Measurements from ENCODE around the gene SPATA32. TPM values are rescaled to one million over a fixed set of nuclear protein-coding genes. Genes with fewer than 3 reads are reported as not detected.

SPATA32 gene
- total RNA-seq, 2 experiments from 2014 or later = 0.21 to 0.25 TPM

DNA sequence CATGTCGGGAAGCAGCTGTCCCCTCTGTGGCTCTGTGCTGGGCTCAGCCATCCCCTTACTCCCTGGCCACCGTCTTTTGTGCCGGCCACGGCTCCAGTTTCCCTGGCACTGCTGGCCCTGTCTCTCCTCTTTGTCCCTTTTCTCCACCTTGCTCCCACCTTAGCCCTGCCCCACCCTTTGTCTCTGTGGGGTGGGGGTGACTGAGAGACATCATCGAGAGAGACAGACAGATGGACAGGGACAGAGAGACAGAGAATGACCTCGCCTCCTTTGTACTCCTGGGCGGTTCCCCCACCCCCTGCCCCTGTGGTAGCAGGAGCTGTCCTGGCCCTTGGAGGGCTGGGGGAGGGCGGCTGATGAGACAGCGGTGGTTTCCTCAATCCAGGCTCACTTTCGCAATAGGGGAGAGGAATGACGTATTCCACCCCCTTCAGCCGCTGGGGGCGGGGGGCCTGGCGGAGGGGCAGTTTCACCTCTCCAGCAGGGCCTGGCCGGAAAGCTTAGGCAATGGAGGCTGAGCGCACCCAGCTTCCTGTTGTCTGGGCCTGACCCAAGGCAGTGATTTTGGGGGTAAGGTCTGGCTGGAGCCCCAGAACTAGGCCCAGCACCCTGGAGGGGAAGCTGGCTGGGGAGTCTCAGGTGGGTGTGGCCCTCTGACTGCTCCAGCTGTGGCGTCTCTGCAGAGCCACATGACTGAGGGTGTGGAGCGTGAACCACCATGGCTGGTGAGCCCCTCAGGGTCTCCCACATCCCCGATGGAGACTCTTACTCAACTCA is 32.9 kb downstream of the SPATA32 start:
- H3K4me1 Mint-ChIP-seq = peaks cover 82% of the 10 kb centered on the region
- peak overlapping the region; percentile 94 for H3K4me3 Mint-ChIP-seq
- no peaks in the 10 kb centered on the region for H3K27me3 Mint-ChIP-seq
- H3K27ac Mint-ChIP-seq = peak overlapping the region; percentile 100
- no peaks in the 10 kb centered on the region for H3K9me3 Mint-ChIP-seq (ENCODE audit: low read depth)
- DNase-seq = peak; percentile 93
- peaks cover 38% of the 10 kb centered on the region for H3K36me3 Mint-ChIP-seq (ENCODE audit: low read depth)
- intact Hi-C loops (cut with DNase I, micrococcal nuclease) = loop anchor here (1.0 to 5.0 kb wide), 6 partner anchors 18 to 963 kb away; partner anchors contain the start of genes GPATCH8 (in 1 of the 2), KANSL1 (in 1 of the 2), KIF18B (in 1 of the 2) and MAP3K14 (in 1 of the 2)
- ChIA-PET CTCF (interaction anchor here (0.5 to 12.8 kb wide), 10 partner anchors 10 to 742 kb away, joined by 3 to 334 read pairs (median 9); partner anchors contain the start of genes ACBD4, FMNL1 and HEXIM1), POLR2A (interaction anchor here (0.5 to 7.9 kb wide), 11 partner anchors 17 to 820 kb away, joined by 3 to 86 read pairs (median 4); partner anchors contain the start of genes HEXIM1 and MAP3K14)
- peak; percentile 37 for ATAC-seq

DNA sequence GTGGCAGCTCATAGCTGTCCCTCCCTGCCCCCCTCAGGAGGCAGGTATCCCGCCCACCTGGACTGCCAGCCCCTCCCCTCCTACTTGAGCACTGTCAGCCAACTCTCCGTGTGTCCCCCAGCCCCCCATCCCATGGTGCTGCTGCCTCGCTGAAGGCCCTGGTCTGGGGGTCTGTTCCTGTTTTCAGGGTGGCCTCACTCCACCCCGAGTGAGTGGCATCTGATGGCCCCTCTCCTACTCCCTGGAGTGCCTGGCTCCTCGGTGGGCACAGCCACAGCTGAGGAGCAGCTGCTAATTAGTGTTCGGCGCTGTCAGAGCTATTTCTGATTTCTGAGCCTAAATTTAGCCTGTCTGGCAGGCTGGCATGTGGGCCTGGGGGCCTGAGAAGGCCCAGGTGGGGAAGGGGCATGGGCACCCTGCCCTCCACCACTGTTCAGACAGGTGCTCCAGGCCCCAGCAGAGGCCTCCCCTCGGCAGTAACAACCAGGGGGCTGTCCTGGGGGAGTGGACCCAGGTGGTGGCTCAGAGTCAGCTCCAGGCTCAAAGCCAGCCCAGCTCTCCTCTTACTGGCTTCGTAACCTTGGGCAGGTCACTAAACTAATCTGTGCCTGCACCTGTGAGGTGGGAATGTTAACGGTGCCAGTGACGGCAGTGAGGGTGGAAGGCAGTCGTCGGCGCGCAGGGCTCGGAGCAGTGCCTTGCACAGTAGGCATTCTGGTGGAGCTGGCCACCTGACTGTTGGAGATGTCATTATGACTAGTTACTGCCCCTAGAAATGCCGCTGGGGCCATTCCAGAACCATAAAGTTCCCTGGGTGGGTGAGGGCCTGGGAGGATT is 33.8 kb downstream of the SPATA32 start:
- Mint-ChIP-seq H3K27me3 (no peaks in the 10 kb centered on the region), H3K4me3 (peak overlapping the region; percentile 94), H3K27ac (peak overlapping the region; percentile 100), H3K9me3 (ENCODE audit: low read depth) (no peaks in the 10 kb centered on the region), H3K4me1 (peaks cover 77% of the 10 kb centered on the region), H3K36me3 (ENCODE audit: low read depth) (peaks cover 39% of the 10 kb centered on the region)
- POLR2A ChIA-PET = interaction anchor here (0.5 to 7.9 kb wide), 9 partner anchors 17 to 91 kb away, joined by 3 to 86 read pairs (median 4); partner anchors contain the start of genes HEXIM1 and MAP3K14
- intact Hi-C loops (cut with DNase I, micrococcal nuclease) = loop anchor here in 1 of 2 experiments (5.0 kb wide), 3 partner anchors 281 to 964 kb away; partner anchors contain the start of genes GPATCH8, KANSL1 and KIF18B
- CTCF ChIA-PET = interaction anchor here (0.6 to 12.8 kb wide), 9 partner anchors 9 to 155 kb away, joined by 3 to 334 read pairs (median 10); partner anchors contain the start of genes ACBD4, FMNL1 and HEXIM1
- peak; percentile 65 for DNase-seq
- ATAC-seq = no peak

DNA sequence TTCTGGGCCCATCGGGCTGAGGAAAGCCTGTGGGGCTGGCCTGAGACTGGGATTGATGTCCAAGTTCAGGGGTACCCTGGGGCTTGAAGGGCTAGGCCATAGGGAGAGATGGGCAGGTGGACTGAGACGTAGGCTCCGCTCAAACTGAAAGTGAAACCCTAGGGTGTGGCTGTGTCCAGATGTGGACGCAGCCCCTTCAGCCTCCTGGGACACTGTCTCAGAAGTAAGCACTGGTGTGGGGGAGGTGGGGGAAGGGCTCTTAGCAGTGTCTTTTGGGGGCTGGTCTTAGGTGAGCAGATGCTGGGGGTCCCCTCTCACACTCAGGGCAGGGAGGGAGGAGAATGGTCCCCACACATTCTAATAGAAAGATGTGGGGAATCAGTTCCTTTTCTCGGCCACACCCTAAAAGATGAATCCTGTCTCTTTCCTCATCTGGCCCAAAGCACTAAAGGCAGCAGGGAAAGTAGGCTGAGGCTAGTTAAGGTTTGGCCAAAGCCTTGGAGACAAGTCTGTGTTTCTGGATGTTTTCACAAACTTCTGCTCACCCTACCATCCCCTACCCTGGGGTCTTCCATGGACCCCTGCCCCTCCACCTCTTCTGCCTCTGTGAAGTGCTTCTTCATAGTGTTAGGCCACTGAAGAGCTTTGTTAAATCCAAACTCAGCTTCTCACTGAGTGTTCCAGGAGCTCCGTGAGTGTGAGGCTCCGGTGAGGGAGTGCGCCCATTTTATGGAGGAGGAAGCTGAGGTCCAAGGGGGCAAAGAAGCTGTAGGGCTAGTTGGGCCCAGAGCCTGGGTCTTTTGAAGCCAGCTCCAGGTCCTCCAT is 34.6 kb downstream of the SPATA32 start:
- Mint-ChIP-seq H3K4me3 (peak overlapping the region; percentile 94), H3K4me1 (peaks cover 69% of the 10 kb centered on the region), H3K27me3 (no peaks in the 10 kb centered on the region), H3K36me3 (ENCODE audit: low read depth) (peaks cover 39% of the 10 kb centered on the region), H3K27ac (peak overlapping the region; percentile 100), H3K9me3 (ENCODE audit: low read depth) (no peaks in the 10 kb centered on the region)
- DNase-seq = peak; percentile 50
- POLR2A ChIA-PET = interaction anchor here (0.5 to 7.9 kb wide), 5 partner anchors 7 to 89 kb away, joined by 6 to 86 read pairs (median 19); partner anchors contain the start of genes HEXIM1 and MAP3K14
- ATAC-seq = no peak
- CTCF ChIA-PET = interaction anchor here (0.8 to 12.8 kb wide), 7 partner anchors 8 to 156 kb away, joined by 3 to 334 read pairs (median 10); partner anchors contain the start of genes ACBD4, FMNL1 and HEXIM1
- intact Hi-C loops (cut with DNase I, micrococcal nuclease) = loop anchor here in 1 of 2 experiments (5.0 kb wide), 3 partner anchors 280 to 965 kb away; partner anchors contain the start of genes GPATCH8, KANSL1 and KIF18B

DNA sequence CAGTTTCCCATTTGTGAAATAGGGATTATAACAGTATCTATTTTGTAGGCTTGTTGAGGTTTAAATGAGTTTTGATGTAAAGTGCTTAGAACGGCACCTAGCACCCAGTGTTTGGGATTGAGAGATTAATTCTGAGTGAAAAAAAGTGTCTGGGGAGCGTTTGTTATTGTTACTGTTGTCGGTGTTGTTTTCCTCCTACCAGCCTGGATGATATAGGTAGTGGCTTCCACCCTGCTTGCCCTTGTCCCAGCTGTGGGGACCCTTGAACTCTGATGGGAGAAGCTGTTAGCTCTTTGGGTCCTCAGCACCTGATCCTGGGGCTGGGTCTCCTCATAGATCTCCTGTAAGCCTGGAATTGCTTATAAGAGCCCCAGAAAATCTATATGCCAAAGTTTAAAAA is 35.3 kb downstream of the SPATA32 start:
- POLR2A ChIA-PET = interaction anchor here (0.6 to 7.9 kb wide), 11 partner anchors 8 to 166 kb away, joined by 3 to 86 read pairs (median 9); partner anchors contain the start of genes ACBD4, HEXIM1, HEXIM2 and MAP3K14
- intact Hi-C loops (cut with DNase I, micrococcal nuclease) = loop anchor here in 1 of 2 experiments (1.0 to 5.0 kb wide), 7 partner anchors 65 to 966 kb away; partner anchors contain the start of genes GPATCH8, HEXIM1, HEXIM2 and KANSL1
- ATAC-seq = no peak
- Mint-ChIP-seq H3K27me3 (no peaks in the 10 kb centered on the region), H3K27ac (peak overlapping the region; percentile 100), H3K4me3 (peak overlapping the region; percentile 94), H3K36me3 (ENCODE audit: low read depth) (peaks cover 31% of the 10 kb centered on the region), H3K4me1 (peaks cover 62% of the 10 kb centered on the region), H3K9me3 (ENCODE audit: low read depth) (no peaks in the 10 kb centered on the region)
- CTCF ChIA-PET = interaction anchor here (0.6 to 3.0 kb wide), 13 partner anchors 9 to 177 kb away, joined by 3 to 30 read pairs (median 5); partner anchors contain the start of genes ACBD4 and HEXIM1
- DNase-seq = no peak

DNA sequence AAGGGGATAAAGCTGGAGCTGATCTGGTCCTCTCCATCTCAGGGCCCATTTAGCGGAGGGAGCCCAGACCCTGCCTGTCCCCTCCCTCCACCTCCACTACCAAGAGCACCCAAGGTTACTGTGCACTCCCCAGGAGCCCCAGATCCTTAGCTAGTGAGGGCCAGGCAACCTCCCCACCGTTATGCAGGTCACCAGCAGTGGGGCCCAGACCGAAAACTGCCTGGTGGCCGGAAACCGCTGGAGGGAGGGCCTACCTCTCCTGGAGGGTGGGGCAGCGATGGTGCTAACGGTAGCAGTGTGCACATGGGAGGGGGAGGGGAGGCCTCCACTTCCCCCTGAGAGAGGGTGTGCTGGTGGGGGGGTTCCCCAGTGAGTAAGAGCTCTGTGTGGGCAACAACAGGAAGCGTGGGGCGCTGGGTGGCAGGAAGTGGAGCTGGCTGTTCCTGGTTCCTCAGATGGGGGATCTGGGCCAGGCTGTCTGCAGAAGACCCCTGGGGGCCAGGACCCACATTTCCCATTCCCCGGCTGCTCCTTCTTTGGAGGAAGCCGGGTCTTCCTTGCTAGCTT is 35.8 kb downstream of the SPATA32 start:
- peak; percentile 98 for DNase-seq
- Mint-ChIP-seq H3K4me1 (peaks cover 57% of the 10 kb centered on the region), H3K27me3 (no peaks in the 10 kb centered on the region), H3K9me3 (ENCODE audit: low read depth) (no peaks in the 10 kb centered on the region), H3K36me3 (ENCODE audit: low read depth) (peaks cover 32% of the 10 kb centered on the region), H3K4me3 (peak overlapping the region; percentile 94), H3K27ac (peak overlapping the region; percentile 100)
- ChIA-PET CTCF (interaction anchor here (0.6 to 3.0 kb wide), 18 partner anchors 9 to 177 kb away, joined by 3 to 30 read pairs (median 4); partner anchors contain the start of genes ACBD4, HEXIM1 and MAP3K14), POLR2A (interaction anchor here (0.5 to 7.9 kb wide), 14 partner anchors 9 to 254 kb away, joined by 3 to 86 read pairs (median 8); partner anchors contain the start of genes ACBD4, HEXIM1, HEXIM2 and MAP3K14)
- peak; percentile 61 for ATAC-seq
- intact Hi-C loops (cut with DNase I, micrococcal nuclease) = loop anchor here in 1 of 2 experiments (1.0 to 5.0 kb wide), 7 partner anchors 65 to 966 kb away; partner anchors contain the start of genes GPATCH8, HEXIM1, HEXIM2 and KANSL1

DNA sequence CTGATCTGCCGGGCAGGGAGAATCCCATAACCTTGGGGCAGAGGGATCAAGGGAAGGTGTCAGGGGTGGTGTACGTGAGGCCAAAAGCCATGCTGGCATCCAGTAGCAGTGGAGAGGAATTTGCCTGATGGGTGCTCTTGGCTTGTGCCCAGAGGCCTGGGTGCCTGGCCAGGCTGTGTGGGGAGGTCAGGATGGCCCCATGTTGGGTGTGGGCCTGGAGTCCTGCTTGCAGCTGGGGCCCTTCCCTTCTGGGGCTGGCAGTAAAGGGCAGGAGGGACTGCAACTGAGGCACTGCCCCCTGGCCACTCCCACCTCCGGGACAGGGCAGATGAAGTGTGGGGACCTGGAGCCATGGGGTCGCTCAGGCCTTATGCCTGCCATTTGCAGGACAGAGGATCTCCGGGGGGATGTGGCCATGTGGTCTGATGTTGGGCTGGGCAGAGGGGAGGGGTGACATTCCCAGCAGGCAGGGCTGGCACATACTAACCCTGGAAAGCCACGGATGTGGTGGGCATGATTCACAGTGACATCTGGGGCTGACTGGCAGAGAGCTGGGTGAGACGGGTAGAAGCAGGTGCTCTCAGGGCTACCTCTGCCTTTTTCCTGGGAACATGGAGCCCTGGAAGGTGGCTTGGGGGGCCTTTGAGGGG is 36.7 kb downstream of the SPATA32 start:
- H3K4me3 Mint-ChIP-seq = peak overlapping the region; percentile 94
- intact Hi-C loops (cut with DNase I, micrococcal nuclease) = loop anchor here in 1 of 2 experiments (5.0 kb wide), 3 partner anchors 278 to 967 kb away; partner anchors contain the start of genes GPATCH8, KANSL1 and KIF18B
- H3K27me3 Mint-ChIP-seq = no peaks in the 10 kb centered on the region
- H3K36me3 Mint-ChIP-seq (ENCODE audit: low read depth) = peaks cover 34% of the 10 kb centered on the region
- peaks cover 52% of the 10 kb centered on the region for H3K4me1 Mint-ChIP-seq
- H3K9me3 Mint-ChIP-seq (ENCODE audit: low read depth) = no peaks in the 10 kb centered on the region
- ATAC-seq (no peak), DNase-seq (peak; percentile 76)
- POLR2A ChIA-PET = interaction anchor here (0.5 to 7.9 kb wide), 9 partner anchors 9 to 253 kb away, joined by 3 to 86 read pairs (median 6); partner anchors contain the start of genes HEXIM2 and MAP3K14
- CTCF ChIA-PET = interaction anchor here (0.8 to 3.0 kb wide), 11 partner anchors 9 to 94 kb away, joined by 3 to 30 read pairs (median 6); partner anchors contain the start of genes ACBD4, HEXIM1 and MAP3K14
- H3K27ac Mint-ChIP-seq = peak overlapping the region; percentile 100

DNA sequence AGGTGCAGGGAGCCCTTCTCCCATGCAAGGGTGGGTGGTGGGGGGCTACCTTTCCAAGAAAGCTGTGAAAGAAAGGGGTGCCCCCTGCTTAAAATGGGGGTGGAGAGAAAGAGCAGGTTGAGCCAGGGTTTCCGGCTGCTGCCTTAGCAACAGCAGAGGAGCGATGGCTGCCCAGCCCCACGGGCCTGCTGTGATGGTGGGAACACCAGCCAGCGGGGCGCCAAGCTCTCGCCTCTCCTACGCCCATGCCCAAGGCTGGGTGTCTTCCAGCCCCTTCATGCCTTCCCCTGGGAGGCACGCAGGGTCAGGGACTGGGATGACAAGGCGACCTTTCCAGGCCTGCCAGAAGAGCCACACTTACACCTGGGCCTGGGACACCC is 37.2 kb downstream of the SPATA32 start:
- no peaks in the 10 kb centered on the region for H3K9me3 Mint-ChIP-seq (ENCODE audit: low read depth)
- DNase-seq (peak; percentile 78), ATAC-seq (no peak)
- intact Hi-C loops (cut with DNase I, micrococcal nuclease) = loop anchor here in 1 of 2 experiments (5.0 kb wide), 3 partner anchors 277 to 968 kb away; partner anchors contain the start of genes GPATCH8, KANSL1 and KIF18B
- no peaks in the 10 kb centered on the region for H3K27me3 Mint-ChIP-seq
- H3K36me3 Mint-ChIP-seq (ENCODE audit: low read depth) = peaks cover 39% of the 10 kb centered on the region
- H3K27ac Mint-ChIP-seq = peak overlapping the region; percentile 100
- H3K4me1 Mint-ChIP-seq = peaks cover 52% of the 10 kb centered on the region
- POLR2A ChIA-PET = interaction anchor here (1.0 to 7.9 kb wide), 2 partner anchors 75 to 87 kb away, joined by 5 to 86 read pairs; no protein-coding TSS in a partner anchor
- CTCF ChIA-PET = interaction anchor here (0.6 to 3.0 kb wide), 3 partner anchors 11 to 326 kb away, joined by 3 to 30 read pairs (median 5); partner anchors contain the start of gene MAP3K14
- peak overlapping the region; percentile 94 for H3K4me3 Mint-ChIP-seq

DNA sequence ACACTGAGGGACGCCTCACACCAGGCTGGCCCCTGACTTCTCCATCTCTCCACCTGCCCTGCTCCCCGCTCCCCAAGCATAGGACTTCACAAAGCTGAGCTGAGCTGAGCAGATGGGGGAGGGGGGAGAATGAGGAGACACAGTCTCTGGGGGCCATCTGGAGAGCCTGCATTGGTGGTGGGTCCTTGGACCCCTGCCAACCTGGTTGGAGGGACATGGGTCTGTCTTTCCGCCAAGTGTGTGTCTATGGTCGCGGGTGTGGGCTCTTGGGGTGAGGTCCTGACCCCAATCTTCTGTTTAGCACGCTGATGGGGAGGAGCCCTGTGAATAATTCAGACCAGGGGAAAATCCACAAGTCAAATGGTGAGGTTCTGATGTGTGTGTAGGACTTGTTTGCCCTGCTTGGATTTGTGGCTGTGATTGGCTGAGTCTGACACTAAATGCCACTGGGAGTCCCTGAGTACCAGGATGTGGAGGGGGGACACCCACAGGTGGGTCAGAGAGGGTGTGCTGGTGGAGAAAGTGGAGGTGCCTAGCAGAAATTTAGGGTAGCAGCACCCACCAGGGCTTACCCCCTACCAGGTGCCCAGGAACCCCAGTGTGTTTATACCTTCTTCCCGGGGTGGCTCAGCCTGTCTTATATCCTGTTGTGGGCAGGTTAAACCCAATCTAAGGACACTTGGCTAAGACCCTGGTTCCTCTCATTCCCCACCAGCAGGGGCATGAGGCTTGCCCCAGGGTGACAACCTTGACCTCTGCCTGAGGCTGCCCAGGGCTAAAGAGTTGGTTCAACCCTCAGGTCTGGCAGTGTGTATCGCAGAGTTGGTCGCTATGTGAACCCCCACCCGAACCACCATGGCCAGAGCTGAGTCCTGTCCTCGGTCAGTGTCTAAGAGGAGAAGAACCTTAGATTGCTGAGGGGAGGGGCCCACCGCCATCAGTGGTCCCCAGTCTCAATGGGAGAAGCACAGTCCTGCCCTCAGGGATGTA is 38.1 kb downstream of the SPATA32 start:
- peaks cover 46% of the 10 kb centered on the region for H3K36me3 Mint-ChIP-seq (ENCODE audit: low read depth)
- no peaks in the 10 kb centered on the region for H3K9me3 Mint-ChIP-seq (ENCODE audit: low read depth)
- H3K4me3 Mint-ChIP-seq = peak overlapping the region; percentile 94
- H3K27me3 Mint-ChIP-seq = no peaks in the 10 kb centered on the region
- H3K4me1 Mint-ChIP-seq = peaks cover 52% of the 10 kb centered on the region
- intact Hi-C loops (cut with DNase I, micrococcal nuclease) = no loop called here
- ATAC-seq (peak; percentile 43), DNase-seq (peak; percentile 80)
- H3K27ac Mint-ChIP-seq = peak overlapping the region; percentile 100
- ChIA-PET CTCF (interaction anchor here (0.6 to 9.3 kb wide), 6 partner anchors 10 to 325 kb away, joined by 3 to 334 read pairs (median 4); partner anchors contain the start of gene MAP3K14), POLR2A (interaction anchor here (0.5 to 7.9 kb wide), 5 partner anchors 74 to 157 kb away, joined by 4 to 86 read pairs (median 5); partner anchors contain the start of gene HEXIM1)
